Breast epithelium (tissue), 4 donors: Measurements from ENCODE around the gene TNIP2. TPM values are rescaled to one million over a fixed set of nuclear protein-coding genes. Genes with fewer than 3 reads are reported as not detected.

Source experiments
- DNase-seq, 2 donors: peaks; one replicate each; pipeline ENCODE4 v3.0.0-alpha.2; 2019; ENCODE audit warnings: low spot score in 2 of 2
- H3K27ac ChIP-seq, 2 donors: fragments of 200-600 bp; sonication (generic) in 1 of 2; one replicate each; pipeline ENCODE4 v1.5.1; 2016 to 2019; ENCODE audit warnings: mild to moderate bottlenecking in 1 of 2
- H3K27me3 ChIP-seq, 2 donors: fragments of 200-600 bp; sonication (generic) in 1 of 2; one replicate each; pipeline versions ENCODE4 v1.5.1 to v1.6.0; 2017 to 2019; ENCODE audit warnings: control low read depth in 1 of 2, mild to moderate bottlenecking in 1 of 2
- H3K36me3 ChIP-seq: fragments of 200-600 bp; one replicate; pipeline ENCODE4 v1.5.1; 2019
- H3K4me1 ChIP-seq, 2 donors: fragments of 200-600 bp; sonication (generic); one replicate each; pipeline ENCODE4 v1.5.1; 2016 to 2019; ENCODE audit warnings: control low read depth in 1 of 2
- H3K4me3 ChIP-seq, 3 donors: fragments of 200-600 bp; sonication (generic); 1 replicate in 2 of 3; 2 replicates in 1 of 3; pipeline ENCODE4 v1.5.1; 2016 to 2019; ENCODE audit warnings: mild to moderate bottlenecking in 3 of 3, moderate library complexity in 2 of 3
- H3K9me3 ChIP-seq, 2 donors: fragments of 200-600 bp; sonication (generic) in 1 of 2; one replicate each; pipeline ENCODE4 v1.5.1; 2016 to 2019; ENCODE audit warnings: control low read depth in 1 of 2
- CTCF ChIP-seq, 3 donors: fragments of 450-650 bp; IDR thresholded peaks; one replicate each; pipeline ENCODE4 v1.5.1; 2016 to 2017; ENCODE audit warnings: antibody characterized with exemption in 3 of 3, mild to moderate bottlenecking in 3 of 3, moderate library complexity in 3 of 3
- POLR2A ChIP-seq: fragments of 450-650 bp; IDR thresholded peaks from one replicate; pipeline ENCODE4 v1.6.1; 2016; ENCODE audit warnings: antibody characterized with exemption, mild to moderate bottlenecking, moderate library complexity
- POLR2AphosphoS5 ChIP-seq, 3 donors: sonication (generic); formaldehyde crosslinking; IDR thresholded peaks; one replicate each; pipeline ENCODE4 v1.6.1; 2017; ENCODE audit warnings: antibody characterized with exemption in 3 of 3
- intact Hi-C: fragments of 100-400 bp; cut with DNase I; formaldehyde crosslinking; loops from one replicate; pipeline ENCODE4 v1.15.1; 2023; ENCODE audit warnings: low total_unique reads
- total RNA-seq, 3 donors: library from RNA; depleted of rRNA; stranded (reverse); fragments of >200 nt; gene quantifications; one replicate each; pipeline ENCODE4 v1.1.0, GENCODE V29; 2016

TNIP2 gene
- total RNA-seq, 3 donors from 2014 or later, result 46.4 to 73.4 (median 64.2) TPM

- H3K27me3 ChIP-seq, result no peaks in the 10 kb centered on the region
- H3K4me3 ChIP-seq, result no peak overlapping the region
- H3K4me1 ChIP-seq, result no peaks in the 10 kb centered on the region
- H3K36me3 ChIP-seq, result no peaks in the 10 kb centered on the region
- TF ChIP-seq POLR2A, result no peak
- TF ChIP-seq POLR2AphosphoS5 (IDR thresholded peaks at IDR 0.05), result no peak
- no peak for TF ChIP-seq CTCF (IDR thresholded peaks at IDR 0.05)
- H3K27ac ChIP-seq, result no peak overlapping the region
- intact Hi-C loops, result loop anchor here (2.0 kb wide), 1 partner anchor 42 kb away; no protein-coding TSS in a partner anchor
- no peaks in the 10 kb centered on the region for H3K9me3 ChIP-seq
- DNase-seq, result no peak
These were observed 57.1 kb downstream of the TNIP2 start for GRCh38 chr4:2698951-2699505.

- intact Hi-C loops, result loop anchor here (2.0 kb wide), 1 partner anchor 42 kb away; no protein-coding TSS in a partner anchor
- Histone ChIP-seq H3K4me3 (no peak overlapping the region), H3K9me3 (no peaks in the 10 kb centered on the region), H3K27me3 (no peaks in the 10 kb centered on the region), H3K36me3 (peaks cover 3% of the 10 kb centered on the region), H3K4me1 (no peaks in the 10 kb centered on the region), H3K27ac (no peak overlapping the region)
- no peak for TF ChIP-seq POLR2AphosphoS5 (IDR thresholded peaks at IDR 0.05)
- TF ChIP-seq POLR2A, result no peak
- DNase-seq, result no peak
These were observed 57.6 kb downstream of the TNIP2 start for GRCh38 chr4:2698504-2698903.

- no peak overlapping the region for H3K27ac ChIP-seq
- H3K4me3 ChIP-seq, result no peak overlapping the region
- no peak for DNase-seq
- no peak for TF ChIP-seq POLR2A
- TF ChIP-seq POLR2AphosphoS5 (IDR thresholded peaks at IDR 0.05), result no peak
- no peak for TF ChIP-seq CTCF (IDR thresholded peaks at IDR 0.05)
- H3K9me3 ChIP-seq, result no peaks in the 10 kb centered on the region
- peaks cover 4% of the 10 kb centered on the region for H3K36me3 ChIP-seq
- intact Hi-C loops, result loop anchor here (2.0 kb wide), 1 partner anchor 41 kb away; no protein-coding TSS in a partner anchor
- no peaks in the 10 kb centered on the region for H3K4me1 ChIP-seq
- H3K27me3 ChIP-seq, result no peaks in the 10 kb centered on the region
These were observed 58.1 kb downstream of the TNIP2 start for GRCh38 chr4:2697995-2698414.

- H3K4me1 ChIP-seq, result no peaks in the 10 kb centered on the region
- no peak overlapping the region for H3K4me3 ChIP-seq
- no peak for DNase-seq
- TF ChIP-seq POLR2A (no peak), POLR2AphosphoS5 (IDR thresholded peaks at IDR 0.05) (no peak), CTCF (IDR thresholded peaks at IDR 0.05) (no peak)
- intact Hi-C loops, result no loop called here
- H3K36me3 ChIP-seq, result peaks cover 4% of the 10 kb centered on the region
- no peaks in the 10 kb centered on the region for H3K27me3 ChIP-seq
- no peaks in the 10 kb centered on the region for H3K9me3 ChIP-seq
- no peak overlapping the region for H3K27ac ChIP-seq
These were observed 59.7 kb downstream of the TNIP2 start for GRCh38 chr4:2696423-2696822.

GRCh38 chr4:2695346-2696060 is 60.6 kb downstream of the TNIP2 start:
- intact Hi-C loops, result no loop called here
- Histone ChIP-seq H3K4me1 (no peaks in the 10 kb centered on the region), H3K9me3 (no peaks in the 10 kb centered on the region), H3K27ac (no peak overlapping the region), H3K27me3 (no peaks in the 10 kb centered on the region), H3K36me3 (peaks cover 4% of the 10 kb centered on the region), H3K4me3 (no peak overlapping the region)
- TF ChIP-seq CTCF (IDR thresholded peaks at IDR 0.05) (no peak), POLR2A (no peak), POLR2AphosphoS5 (IDR thresholded peaks at IDR 0.05) (no peak)
- DNase-seq, result no peak
